T-helper 2 cell treated with Interferon-gamma antibody and Interleukin-4, amounts not matched to agents 100 ng/mL and 5 ng/mL, for 36 hours (primary cell): ENCODE results near the gene SND1. TPM values are rescaled to one million over a fixed set of nuclear protein-coding genes. Genes with fewer than 3 reads are reported as not detected.

Experiments
- intact Hi-C: fragments of 100-400 bp; cut with micrococcal nuclease; formaldehyde crosslinking; loops from one replicate; pipeline ENCODE4 v1.15.1; 2023
- total RNA-seq: library from RNA; stranded (reverse); gene quantifications from 2 replicates; pipeline ENCODE4 v1.2.3, GENCODE V29; 2022

Gene SND1
- total RNA-seq, 1 donor from 2014 or later = 275 TPM

- intact Hi-C loops = no loop called here
Observed at GRCh38 chr7:128121711-128122530, 469.9 kb downstream of the SND1 start.

GRCh38 chr7:128122576-128123290 lies 470.7 kb downstream of the SND1 start:
- intact Hi-C loops = no loop called here

DNA sequence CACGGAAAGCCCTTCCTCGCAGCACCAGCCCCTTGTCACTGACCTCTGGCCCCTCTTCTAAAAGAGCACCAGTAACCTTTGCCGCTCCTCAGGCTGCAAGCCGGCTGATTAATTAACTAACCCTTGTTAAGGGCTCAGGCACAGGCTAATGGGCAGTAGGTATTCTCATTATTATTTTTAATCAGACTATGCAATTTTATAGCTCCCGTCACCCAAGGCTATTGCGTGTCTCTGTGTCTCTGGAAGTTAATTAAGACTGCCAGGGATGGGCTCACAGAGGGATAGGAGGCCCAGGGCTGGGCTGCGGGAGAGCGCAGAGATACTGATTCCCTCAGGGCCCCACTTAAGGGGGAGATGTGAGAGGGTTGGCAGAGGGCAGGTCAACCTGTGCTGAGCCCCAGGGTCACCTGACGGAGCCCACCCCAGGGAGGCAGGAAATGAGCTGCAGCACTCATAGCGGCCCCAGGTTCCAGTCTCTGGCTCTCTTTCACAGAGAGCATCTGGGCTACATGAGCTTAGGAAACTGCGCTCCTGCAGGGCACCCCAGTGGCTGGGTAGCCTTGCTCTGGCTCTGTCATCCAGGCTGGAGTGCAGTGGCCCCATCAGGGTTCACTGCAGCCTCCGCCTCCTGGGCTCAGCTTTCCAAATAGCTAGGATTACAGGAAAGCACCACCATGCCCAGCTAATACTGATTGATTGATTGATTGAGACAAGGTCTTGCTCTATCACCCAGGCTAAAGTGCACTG lies 471.5 kb downstream of the SND1 start:
- intact Hi-C loops = no loop called here

GRCh38 chr7:128124786-128125185 lies 472.8 kb downstream of the SND1 start:
- intact Hi-C loops = no loop called here

GRCh38 chr7:128125816-128126215 lies 473.8 kb downstream of the SND1 start:
- intact Hi-C loops = no loop called here

GRCh38 chr7:128128401-128128800 lies 476.4 kb downstream of the SND1 start:
- intact Hi-C loops = no loop called here

- intact Hi-C loops = no loop called here
Observed at GRCh38 chr7:128129224-128129864, 477.4 kb downstream of the SND1 start.

DNA sequence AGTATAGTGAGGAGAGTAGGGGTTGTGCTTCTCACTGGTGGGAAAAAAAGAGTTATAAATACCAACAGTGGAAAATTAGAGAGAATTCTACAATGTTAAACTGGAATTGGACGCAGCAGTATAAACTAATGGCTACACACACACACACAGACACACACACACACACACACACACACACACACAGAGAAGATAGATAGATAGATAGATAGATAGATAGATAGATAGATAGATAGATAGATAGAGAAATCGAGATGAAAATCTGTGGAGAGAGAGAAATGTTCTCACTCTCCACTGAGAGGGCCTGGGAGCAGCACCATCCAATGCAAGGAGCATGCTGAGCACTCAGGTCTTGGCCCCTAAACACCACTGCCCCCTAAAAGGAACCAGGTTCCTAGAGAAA lies 479.1 kb downstream of the SND1 start:
- intact Hi-C loops = no loop called here

DNA sequence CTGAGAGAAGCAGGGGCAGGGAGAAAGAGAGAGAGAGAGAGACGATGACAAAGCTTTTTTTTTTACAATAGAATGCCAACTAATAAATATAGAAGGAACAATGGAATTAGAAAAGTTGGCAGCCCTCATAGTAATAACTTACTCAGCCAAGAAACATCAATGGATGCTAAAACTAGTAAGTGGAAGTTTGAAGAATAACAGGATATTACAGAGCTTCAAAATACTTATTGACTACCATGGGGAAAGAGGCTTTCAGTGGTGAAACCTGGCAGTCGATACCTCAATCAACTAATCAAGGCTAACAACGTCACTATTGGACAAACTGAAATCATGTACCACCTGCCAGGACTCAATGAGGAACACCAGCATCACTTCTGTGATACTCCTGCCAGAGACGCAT lies 479.7 kb downstream of the SND1 start:
- intact Hi-C loops = no loop called here

GRCh38 chr7:128132426-128133069 lies 480.6 kb downstream of the SND1 start:
- intact Hi-C loops = no loop called here

GRCh38 chr7:128135159-128135514 lies 483.1 kb downstream of the SND1 start:
- intact Hi-C loops = loop anchor here (1.0 to 5.0 kb wide), 2 partner anchors 26 to 187 kb away; no protein-coding TSS in a partner anchor

GRCh38 chr7:128135515-128136214 lies 483.7 kb downstream of the SND1 start:
- intact Hi-C loops = loop anchor here (1.0 to 5.0 kb wide), 4 partner anchors 26 to 427 kb away; no protein-coding TSS in a partner anchor

DNA sequence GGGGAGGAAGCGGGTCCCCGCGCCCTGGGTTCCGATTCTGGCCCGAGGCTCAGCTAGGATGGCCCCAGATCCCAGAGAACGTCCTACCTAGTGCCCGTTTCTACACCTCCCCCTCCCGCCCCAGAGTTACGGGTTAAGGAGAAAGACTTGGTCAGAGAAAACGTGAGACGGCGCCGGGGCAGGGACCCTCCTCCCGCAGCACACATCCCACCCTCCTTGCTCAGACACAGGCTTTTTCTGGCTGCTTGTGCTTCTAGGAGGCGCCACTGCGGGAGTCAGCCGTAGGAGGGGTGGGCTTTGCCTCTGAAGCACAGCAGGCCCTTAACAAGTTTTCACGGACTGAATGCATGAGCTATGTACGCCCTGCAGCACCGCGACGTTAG lies 484.2 kb downstream of the SND1 start:
- intact Hi-C loops = loop anchor here (1.0 to 5.0 kb wide), 3 partner anchors 73 to 428 kb away; no protein-coding TSS in a partner anchor

- intact Hi-C loops = loop anchor here (5.0 kb wide), 1 partner anchor 185 kb away; no protein-coding TSS in a partner anchor
Observed at GRCh38 chr7:128137181-128137580, 485.2 kb downstream of the SND1 start.

GRCh38 chr7:128139406-128139805 lies 487.4 kb downstream of the SND1 start:
- intact Hi-C loops = loop anchor here (5.0 kb wide), 1 partner anchor 183 kb away; no protein-coding TSS in a partner anchor

- intact Hi-C loops = no loop called here
Observed at GRCh38 chr7:128141683-128142195, 489.7 kb downstream of the SND1 start.
